ENCODE results near the gene CRHR2.
"Not testable (repeated sequence)": the region's sequence is repeated elsewhere in the genome, so short reads cannot be mapped to it uniquely, and the experiment has no call there.

CRHR2 gene

DNA sequence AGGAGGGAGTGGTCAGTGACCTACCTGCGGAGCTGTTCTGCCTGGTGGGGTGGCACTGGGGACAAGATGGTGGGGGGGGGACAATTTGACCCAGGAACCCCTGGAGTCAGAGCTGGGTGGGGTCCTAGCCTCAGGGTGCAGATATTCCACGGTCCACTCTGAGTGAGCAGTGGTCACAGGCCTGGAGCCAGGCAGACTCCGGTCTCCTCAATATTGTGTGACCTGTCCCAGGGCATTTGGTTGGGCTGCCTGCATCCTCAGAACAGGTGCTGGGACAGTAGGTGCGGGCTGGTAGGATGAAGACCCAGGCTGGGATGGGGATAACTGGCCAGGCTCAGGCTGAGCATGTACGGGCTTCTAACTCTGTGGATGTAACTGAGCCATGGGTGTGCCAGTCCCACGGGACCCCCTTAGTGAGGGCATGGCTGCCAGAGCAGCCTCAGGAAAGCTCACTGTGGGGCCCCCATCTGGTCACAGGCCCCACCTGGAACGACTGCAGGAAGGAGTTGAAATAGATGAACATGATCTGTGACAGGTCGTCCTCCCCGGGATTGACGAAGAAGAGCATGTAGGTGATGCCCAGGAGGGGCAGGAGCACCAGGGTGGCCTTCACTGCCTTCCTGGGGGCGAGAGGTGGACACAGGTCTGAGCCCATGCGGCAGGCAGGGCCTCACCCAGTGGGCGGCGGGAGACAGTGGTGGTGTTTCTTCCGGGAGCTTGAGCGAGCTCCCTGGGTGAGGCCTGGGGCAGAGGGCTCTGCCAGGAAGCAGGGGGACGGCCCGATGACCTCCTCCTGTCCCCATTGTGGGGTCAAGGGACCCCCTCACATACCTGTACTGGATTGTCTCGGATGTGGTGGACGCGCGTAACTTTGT is 26.9 kb downstream of the CRHR2 start:
- no peak for DNase-seq (ENCODE audit: low read depth, low spot score)

GRCh38 chr7:30654296-30655090 is 27.8 kb downstream of the CRHR2 start:
- DNase-seq (ENCODE audit: low read depth, low spot score), result no peak

DNA sequence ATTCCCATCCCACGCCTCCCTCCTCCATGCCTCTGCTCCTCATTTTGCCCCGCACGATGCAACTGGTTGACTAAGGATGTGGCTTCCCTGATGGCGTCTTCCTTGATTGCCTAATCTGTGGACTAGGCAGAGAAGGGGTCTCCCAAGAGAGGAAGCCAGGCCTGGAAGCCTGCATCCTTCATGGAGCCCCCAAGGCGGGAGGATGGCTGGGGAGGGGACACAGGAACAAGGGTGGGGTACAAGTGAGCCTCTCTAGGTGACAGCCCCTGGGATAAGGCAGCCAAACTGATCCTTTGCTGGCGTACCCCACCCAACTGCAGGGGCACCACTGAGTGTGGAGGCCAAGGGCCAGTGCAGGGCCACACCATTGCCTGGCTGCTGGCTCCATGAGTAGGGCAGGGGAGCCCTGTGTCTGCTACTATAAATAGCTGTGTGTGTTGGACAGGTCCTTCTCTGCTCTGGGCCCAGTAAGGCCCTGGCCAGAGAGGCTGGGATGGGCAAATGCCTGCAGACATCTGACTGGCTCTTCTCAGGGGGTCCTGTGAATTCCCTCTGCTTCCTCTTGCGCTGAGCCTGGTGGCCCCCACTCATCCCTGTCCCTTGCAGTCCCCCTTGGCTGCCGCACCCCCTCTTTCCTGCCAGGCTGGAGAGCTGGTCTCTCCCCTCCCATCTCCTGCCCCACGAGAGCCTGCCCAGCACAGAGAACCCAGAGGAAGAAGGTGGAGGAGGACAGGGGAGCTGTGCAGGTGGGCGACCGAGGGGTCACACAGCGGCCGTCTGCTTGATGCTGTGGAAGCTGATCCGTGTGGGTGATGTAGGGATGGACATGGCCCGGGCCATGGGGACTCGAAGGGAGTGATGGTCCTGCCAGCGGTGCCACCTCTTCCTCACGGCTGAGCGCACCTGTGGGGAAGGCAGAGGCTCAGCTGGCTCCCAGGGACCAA is 29.3 kb downstream of the CRHR2 start:
- no peak for DNase-seq (ENCODE audit: low read depth, low spot score)

- no peak for DNase-seq (ENCODE audit: low read depth, low spot score)
Observed at GRCh38 chr7:30652132-30652531, 30.1 kb downstream of the CRHR2 start.

DNA sequence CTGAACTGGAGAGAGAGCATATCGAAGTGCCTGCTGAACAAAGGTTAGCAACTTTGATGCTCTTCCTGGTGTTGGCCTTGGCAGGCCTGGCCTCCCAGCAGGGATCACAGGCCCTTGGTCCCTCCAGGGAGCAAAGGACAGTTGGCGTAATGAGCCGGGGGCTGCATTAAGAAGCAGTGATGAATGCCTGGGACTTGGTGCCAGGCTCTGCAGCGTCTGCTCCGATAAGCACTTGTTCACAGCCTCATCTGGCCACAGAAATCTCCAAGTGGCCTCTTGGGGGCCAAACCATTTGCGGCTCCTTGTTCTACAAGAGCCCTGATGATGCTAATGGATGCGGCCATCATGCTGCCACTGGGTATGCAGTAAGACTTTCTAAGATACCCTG is 31.8 kb downstream of the CRHR2 start:
- no peak for DNase-seq (ENCODE audit: low read depth, low spot score)

DNA sequence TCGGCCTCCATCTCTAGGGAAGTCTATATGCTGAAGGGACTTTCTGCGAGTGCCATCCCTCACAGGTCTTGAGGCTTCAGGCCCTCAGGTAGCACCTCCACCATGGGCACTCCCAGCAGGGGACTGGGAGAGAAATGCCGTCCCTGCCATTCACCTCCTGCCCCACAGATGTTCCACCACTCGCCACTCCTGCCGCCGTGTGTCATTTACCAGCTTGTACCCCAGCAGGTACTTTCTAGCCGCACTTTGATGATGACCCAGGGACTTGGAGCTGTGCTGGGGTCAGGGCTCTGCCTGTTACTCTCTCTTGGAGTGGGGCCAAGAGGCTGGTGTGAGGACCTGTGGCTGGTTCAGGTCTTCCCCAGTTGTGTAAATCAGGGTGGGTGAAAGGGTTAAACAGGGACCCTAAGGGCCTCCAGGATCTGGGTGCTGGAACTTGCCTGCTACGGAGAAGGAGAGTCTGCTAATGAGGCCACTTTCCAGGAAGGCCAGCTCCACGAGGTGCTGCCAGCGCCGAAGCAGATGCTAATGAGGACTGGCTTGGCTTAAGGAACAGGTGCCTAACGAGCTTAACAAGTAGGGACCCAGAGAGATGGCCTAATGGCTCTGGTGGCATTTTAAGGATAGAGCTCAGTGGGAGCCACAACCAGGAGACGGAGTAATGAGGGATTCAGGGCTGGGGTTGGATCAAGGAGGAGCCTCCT is 32.4 kb downstream of the CRHR2 start:
- DNase-seq (ENCODE audit: low read depth, low spot score), result no peak

GRCh38 chr7:30648744-30649540 is 33.3 kb downstream of the CRHR2 start:
- DNase-seq (ENCODE audit: low read depth, low spot score), result no peak

DNA sequence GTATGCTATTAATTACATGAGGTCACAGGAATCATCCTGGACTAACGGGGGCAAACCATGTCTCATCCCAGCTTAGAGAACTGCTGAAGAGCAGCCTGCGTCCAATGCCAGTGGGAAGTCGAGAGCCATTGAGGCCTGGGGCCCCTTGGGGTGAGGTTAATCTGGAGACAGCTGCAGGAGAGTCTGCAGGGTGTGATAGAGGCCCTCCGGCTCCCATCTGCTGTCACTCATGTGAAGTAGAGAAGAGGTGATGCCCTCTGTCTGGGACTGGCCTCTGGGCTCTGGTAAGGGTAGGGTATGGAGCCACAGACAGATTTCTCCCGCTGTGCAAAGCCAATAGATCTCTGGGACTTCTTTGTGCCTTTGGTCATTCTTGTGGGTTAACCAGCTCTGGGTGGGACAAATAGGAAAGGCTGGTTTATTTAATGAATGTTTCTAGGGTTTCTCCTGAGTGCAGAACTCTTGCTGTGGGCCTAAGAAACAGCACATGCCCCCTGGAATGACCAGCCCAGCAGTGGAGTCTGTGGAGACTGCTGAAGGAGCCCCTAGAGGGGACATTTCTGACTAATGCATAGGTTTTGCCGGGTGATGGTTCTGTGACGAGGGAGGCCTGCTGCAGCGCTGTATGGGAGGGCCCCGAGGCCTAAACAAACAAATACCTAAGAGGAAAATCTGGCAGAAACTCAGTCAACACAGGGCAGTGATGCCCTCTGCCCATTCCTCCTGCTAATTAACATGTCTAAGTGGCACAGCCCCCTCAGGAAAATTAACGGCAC is 34.5 kb downstream of the CRHR2 start:
- DNase-seq (ENCODE audit: low read depth, low spot score), result no peak

- no peak for DNase-seq (ENCODE audit: low read depth, low spot score)
Observed at GRCh38 chr7:30646154-30646553, 36.1 kb downstream of the CRHR2 start.

GRCh38 chr7:30645661-30646060 is 36.6 kb downstream of the CRHR2 start:
- no peak for DNase-seq (ENCODE audit: low read depth, low spot score)

GRCh38 chr7:30644286-30644955 is 37.8 kb downstream of the CRHR2 start:
- DNase-seq (ENCODE audit: low read depth, low spot score), result no peak

- DNase-seq (ENCODE audit: low read depth, low spot score), result no peak
Observed at GRCh38 chr7:30642789-30643188, 39.5 kb downstream of the CRHR2 start.

DNA sequence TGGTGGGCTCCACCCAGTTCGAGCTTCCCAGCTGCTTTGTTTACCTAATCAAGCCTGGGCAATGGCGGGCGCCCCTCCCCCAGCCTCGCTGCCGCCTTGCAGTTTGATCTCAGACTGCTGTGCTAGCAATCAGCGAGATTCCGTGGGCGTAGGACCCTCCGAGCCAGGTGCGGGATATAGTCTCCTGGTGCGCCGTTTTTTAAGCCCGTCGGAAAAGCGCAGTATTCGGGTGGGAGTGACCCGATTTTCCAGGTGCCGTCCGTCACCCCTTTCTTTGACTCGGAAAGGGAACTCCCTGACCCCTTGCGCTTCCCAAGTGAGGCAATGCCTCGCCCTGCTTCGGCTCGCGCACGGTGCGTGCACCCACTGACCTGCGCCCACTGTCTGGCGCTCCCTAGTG is 39.9 kb downstream of the CRHR2 start:
- DNase-seq (ENCODE audit: low read depth, low spot score), result not testable (repeated sequence)

DNA sequence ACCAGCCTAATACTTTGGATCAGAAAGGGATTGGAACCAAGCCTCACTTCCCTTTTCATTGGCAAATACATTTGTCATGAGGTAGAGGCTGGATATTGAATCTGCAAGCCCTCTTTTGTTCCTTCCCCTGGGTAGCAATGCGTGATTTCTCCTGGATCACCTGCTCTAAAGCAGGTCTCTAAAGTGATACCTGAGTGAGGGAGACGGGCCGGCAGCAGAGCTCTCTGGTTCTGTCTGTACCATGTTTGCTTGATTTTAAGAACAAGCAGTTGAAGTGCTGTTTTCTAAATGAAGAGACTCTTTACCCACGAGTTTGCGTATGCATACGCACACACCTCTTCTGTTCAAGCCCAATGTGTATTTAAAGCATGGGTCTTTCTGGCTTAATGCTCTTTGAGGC is 46.5 kb downstream of the CRHR2 start:
- no peak for DNase-seq (ENCODE audit: low read depth, low spot score)

GRCh38 chr7:30634634-30635201 is 47.5 kb downstream of the CRHR2 start:
- DNase-seq (ENCODE audit: low read depth, low spot score), result no peak

DNA sequence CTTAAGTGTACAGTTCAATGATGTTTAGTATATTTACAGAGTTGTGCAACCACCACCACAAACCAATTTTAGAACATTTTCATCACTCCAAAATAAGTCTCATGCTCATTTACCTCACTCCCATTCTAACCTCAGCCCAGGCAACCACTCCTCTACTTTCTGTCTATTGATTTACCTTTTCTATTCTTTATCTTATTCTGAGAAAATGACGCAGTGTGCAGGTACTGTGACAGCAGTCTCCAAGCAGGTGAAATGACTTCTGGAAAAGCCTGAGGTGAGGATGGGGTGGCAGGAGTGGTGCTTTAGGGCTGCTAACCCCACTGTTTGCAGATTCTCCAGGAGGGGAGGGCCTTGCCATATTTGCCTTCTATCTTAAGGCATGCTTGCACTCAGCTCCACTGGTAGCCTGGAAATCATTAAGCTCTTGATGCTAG is 48.0 kb downstream of the CRHR2 start:
- DNase-seq (ENCODE audit: low read depth, low spot score), result no peak

DNA sequence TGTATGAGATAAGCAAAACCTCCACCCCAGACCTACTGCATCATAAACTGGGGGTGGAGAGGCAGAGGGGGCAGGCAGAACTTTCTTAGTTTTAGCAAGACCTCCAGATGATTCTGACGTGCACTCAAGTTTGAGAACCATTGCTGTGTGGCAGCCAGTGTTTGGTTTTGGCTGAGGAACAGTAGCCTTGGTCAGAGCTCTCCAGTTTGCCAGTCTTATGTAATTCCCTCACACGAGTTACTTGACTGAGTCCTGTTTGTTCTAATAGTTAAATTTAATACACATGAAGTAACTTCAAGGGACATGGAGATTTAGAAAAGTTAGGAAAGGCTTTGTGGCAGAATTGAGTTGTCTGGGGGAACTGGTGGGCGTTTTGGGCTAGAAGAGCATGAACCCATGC is 49.0 kb downstream of the CRHR2 start:
- no peak for DNase-seq (ENCODE audit: low read depth, low spot score)

DNA sequence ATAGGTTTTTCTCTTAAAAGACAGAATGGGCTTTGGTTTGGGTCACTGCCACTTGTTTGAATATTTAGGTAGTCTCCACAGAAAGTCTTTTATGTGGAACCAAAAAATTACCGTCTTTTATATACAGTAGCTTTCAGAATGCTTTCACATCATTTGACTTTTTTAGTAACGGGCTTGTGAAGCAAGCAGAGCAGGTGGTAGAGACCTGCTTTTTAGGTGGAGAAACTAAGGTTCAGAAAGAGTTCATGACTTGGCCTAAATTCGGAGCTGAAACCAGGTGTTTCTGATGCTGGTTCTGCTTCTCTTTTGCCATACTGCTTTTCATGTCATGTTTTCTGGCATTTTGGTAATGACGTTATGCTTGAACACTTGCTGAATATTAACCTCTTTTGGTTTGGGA is 51.3 kb downstream of the CRHR2 start:
- DNase-seq (ENCODE audit: low read depth, low spot score), result no peak

DNA sequence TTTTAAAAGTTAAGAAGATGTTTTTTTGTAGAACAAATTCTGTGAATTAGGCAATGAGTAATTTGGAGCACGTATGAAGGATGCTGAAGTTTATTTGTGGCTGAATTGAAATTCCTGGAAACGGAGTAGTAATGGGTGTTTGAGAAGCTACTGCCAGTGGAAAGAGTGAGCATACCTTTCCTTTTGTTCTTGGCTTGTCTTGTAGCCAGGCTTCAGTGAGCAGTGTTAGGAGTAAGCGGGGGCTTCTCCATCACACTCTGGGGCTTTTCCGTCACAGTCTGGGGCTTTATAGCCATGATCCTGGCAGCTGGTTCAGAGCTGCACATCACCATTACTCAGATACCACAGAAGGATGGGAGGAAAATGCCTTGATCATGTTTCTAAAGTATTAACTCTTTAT is 55.2 kb downstream of the CRHR2 start:
- DNase-seq (ENCODE audit: low read depth, low spot score), result no peak
